ENCODE data around the gene AHCYL2. TPM values are rescaled to one million over a fixed set of nuclear protein-coding genes. Genes with fewer than 3 reads are reported as not detected.

AHCYL2 gene
- total RNA-seq, 2 donors from 2014 or later: 30.8 to 31.4 TPM

- H3K36me3 ChIP-seq (ENCODE audit: control insufficient read depth, insufficient read depth, low read length): peaks cover 45% of the 10 kb centered on the region
- H3K27ac ChIP-seq (ENCODE audit: low read depth, low read length): no peak overlapping the region
- no peak overlapping the region for H3K4me3 Mint-ChIP-seq
- H3K4me1 ChIP-seq (ENCODE audit: control insufficient read depth, insufficient read depth, low read length): no peaks in the 10 kb centered on the region
- no peaks in the 10 kb centered on the region for H3K9me3 Mint-ChIP-seq
- H3K27ac Mint-ChIP-seq: no peak overlapping the region
- peaks cover 5% of the 10 kb centered on the region for H3K4me1 Mint-ChIP-seq
- TF ChIP-seq, protein P1, sequence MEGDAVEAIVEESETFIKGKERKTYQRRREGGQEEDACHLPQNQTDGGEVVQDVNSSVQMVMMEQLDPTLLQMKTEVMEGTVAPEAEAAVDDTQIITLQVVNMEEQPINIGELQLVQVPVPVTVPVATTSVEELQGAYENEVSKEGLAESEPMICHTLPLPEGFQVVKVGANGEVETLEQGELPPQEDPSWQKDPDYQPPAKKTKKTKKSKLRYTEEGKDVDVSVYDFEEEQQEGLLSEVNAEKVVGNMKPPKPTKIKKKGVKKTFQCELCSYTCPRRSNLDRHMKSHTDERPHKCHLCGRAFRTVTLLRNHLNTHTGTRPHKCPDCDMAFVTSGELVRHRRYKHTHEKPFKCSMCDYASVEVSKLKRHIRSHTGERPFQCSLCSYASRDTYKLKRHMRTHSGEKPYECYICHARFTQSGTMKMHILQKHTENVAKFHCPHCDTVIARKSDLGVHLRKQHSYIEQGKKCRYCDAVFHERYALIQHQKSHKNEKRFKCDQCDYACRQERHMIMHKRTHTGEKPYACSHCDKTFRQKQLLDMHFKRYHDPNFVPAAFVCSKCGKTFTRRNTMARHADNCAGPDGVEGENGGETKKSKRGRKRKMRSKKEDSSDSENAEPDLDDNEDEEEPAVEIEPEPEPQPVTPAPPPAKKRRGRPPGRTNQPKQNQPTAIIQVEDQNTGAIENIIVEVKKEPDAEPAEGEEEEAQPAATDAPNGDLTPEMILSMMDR (conservative IDR thresholded peaks at IDR 0.05): no peak
- no peak overlapping the region for H3K9ac ChIP-seq (ENCODE audit: extremely low read depth, low read length, poor library complexity, severe bottlenecking)
- peaks cover 39% of the 10 kb centered on the region for H3K36me3 Mint-ChIP-seq (ENCODE audit: low read depth)
- 94 to 100% methylated on average over 2 to 4 of the region's 4 CpGs for WGBS, 2 experiments (ENCODE audit: insufficient coverage in 1 of 2, insufficient read length in 1 of 2)
- H3K9me3 ChIP-seq (ENCODE audit: control insufficient read depth, low read length): no peaks in the 10 kb centered on the region
- no peaks in the 10 kb centered on the region for H3K27me3 Mint-ChIP-seq (ENCODE audit: insufficient read depth)
- no peak overlapping the region for H3K4me3 ChIP-seq (ENCODE audit: low read length)
- DNase-seq: no peak
- H3K27me3 ChIP-seq (ENCODE audit: control insufficient read depth, insufficient read depth, low read length, poor library complexity, severe bottlenecking): no peaks in the 10 kb centered on the region
Observed at GRCh38 chr7:129464194-129464593, 239.4 kb downstream of the AHCYL2 start.

DNA sequence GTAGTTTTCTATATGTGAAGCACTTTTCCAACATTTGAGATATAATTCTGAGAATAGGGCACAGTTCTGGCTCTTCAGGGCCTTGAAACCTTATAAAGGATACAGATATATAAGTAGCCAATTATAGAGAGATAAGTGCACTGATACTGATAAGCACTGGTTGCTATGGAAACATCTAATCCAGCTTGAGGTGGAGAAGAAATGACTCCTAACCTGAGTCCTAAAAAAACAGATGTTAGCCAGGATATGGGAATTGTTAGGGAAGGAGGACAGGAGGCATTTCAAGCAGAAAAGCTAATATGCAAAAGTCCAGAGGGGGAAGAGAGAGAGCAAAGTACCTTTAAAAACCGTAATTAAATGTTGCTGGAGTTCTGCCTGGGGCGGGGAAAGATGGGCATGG, 240.2 kb downstream of the AHCYL2 start:
- Histone ChIP-seq H3K9me3 (ENCODE audit: control insufficient read depth, low read length) (no peaks in the 10 kb centered on the region), H3K4me3 (ENCODE audit: low read length) (no peak overlapping the region), H3K27me3 (ENCODE audit: control insufficient read depth, insufficient read depth, low read length, poor library complexity, severe bottlenecking) (no peaks in the 10 kb centered on the region), H3K9ac (ENCODE audit: extremely low read depth, low read length, poor library complexity, severe bottlenecking) (no peak overlapping the region), H3K27ac (ENCODE audit: low read depth, low read length) (no peak overlapping the region), H3K4me1 (ENCODE audit: control insufficient read depth, insufficient read depth, low read length) (no peaks in the 10 kb centered on the region), H3K36me3 (ENCODE audit: control insufficient read depth, insufficient read depth, low read length) (peaks cover 40% of the 10 kb centered on the region)
- H3K36me3 Mint-ChIP-seq (ENCODE audit: low read depth): peaks cover 39% of the 10 kb centered on the region
- no peak overlapping the region for H3K4me3 Mint-ChIP-seq
- peaks cover 12% of the 10 kb centered on the region for H3K4me1 Mint-ChIP-seq
- no peaks in the 10 kb centered on the region for H3K9me3 Mint-ChIP-seq
- DNase-seq: no peak
- H3K27ac Mint-ChIP-seq: no peak overlapping the region
- no peaks in the 10 kb centered on the region for H3K27me3 Mint-ChIP-seq (ENCODE audit: insufficient read depth)
- TF ChIP-seq, protein P1 (conservative IDR thresholded peaks at IDR 0.05): no peak
- 88% methylated on average over 2 of the region's 2 CpGs; no CpG with 5 or more reads in 1 of the 2 experiments for WGBS, 2 experiments (ENCODE audit: insufficient coverage in 1 of 2, insufficient read length in 1 of 2)

DNA sequence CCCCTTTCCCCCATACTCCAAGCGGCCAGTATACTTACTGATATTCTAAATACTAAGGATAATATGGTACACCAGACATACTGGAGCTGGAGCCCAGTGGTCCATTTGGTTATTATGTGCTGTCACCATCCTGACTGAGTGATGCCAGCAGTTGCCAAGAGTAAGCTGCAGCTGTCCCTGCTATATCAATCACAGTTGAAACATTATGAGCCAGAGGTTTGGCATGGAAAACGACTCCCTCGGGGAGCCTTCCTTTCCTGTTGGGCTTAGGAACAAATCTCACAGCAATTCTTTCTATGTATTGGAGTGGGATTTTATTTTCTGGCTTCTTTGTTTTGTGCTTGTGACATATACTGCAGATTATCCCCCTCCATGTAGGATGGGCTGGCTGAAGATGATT, 242.0 kb downstream of the AHCYL2 start:
- Histone ChIP-seq H3K9ac (ENCODE audit: extremely low read depth, low read length, poor library complexity, severe bottlenecking) (no peak overlapping the region), H3K27ac (ENCODE audit: low read depth, low read length) (no peak overlapping the region), H3K36me3 (ENCODE audit: control insufficient read depth, insufficient read depth, low read length) (peaks cover 26% of the 10 kb centered on the region), H3K4me3 (ENCODE audit: low read length) (no peak overlapping the region), H3K9me3 (ENCODE audit: control insufficient read depth, low read length) (no peaks in the 10 kb centered on the region), H3K27me3 (ENCODE audit: control insufficient read depth, insufficient read depth, low read length, poor library complexity, severe bottlenecking) (no peaks in the 10 kb centered on the region), H3K4me1 (ENCODE audit: control insufficient read depth, insufficient read depth, low read length) (no peaks in the 10 kb centered on the region)
- Mint-ChIP-seq H3K4me3 (no peak overlapping the region), H3K27ac (no peak overlapping the region), H3K36me3 (ENCODE audit: low read depth) (peaks cover 39% of the 10 kb centered on the region), H3K4me1 (peaks cover 14% of the 10 kb centered on the region), H3K27me3 (ENCODE audit: insufficient read depth) (no peaks in the 10 kb centered on the region), H3K9me3 (no peaks in the 10 kb centered on the region)
- WGBS, 2 experiments (ENCODE audit: insufficient coverage in 1 of 2, insufficient read length in 1 of 2): 93% methylated on average over 3 of the region's 3 CpGs; no CpG with 5 or more reads in 1 of the 2 experiments
- DNase-seq: no peak
- TF ChIP-seq, protein P1 (conservative IDR thresholded peaks at IDR 0.05): no peak

Measured in endodermal cell (in vitro differentiated cells).